Measurements from ENCODE around the gene NEDD4L. TPM values are rescaled to one million over a fixed set of nuclear protein-coding genes. Genes with fewer than 3 reads are reported as not detected.

NEDD4L gene
- total RNA-seq, 1 donor from 2014 or later = 3.8 TPM

- Mint-ChIP-seq H3K36me3 (ENCODE audit: low read depth) (no peaks in the 10 kb centered on the region), H3K4me3 (no peak overlapping the region), H3K27me3 (ENCODE audit: insufficient read depth) (no peaks in the 10 kb centered on the region), H3K9me3 (no peaks in the 10 kb centered on the region), H3K4me1 (ENCODE audit: low read depth) (no peaks in the 10 kb centered on the region), H3K27ac (no peak overlapping the region)
- DNase-seq (ENCODE audit: low spot score) = no peak
- intact Hi-C loops (cut with micrococcal nuclease) = no loop called here
Observed at GRCh38 chr18:58349650-58350049, 305.6 kb downstream of the NEDD4L start.

GRCh38 chr18:58350526-58350925 is 306.5 kb downstream of the NEDD4L start:
- H3K4me3 Mint-ChIP-seq = no peak overlapping the region
- H3K27me3 Mint-ChIP-seq (ENCODE audit: insufficient read depth) = no peaks in the 10 kb centered on the region
- intact Hi-C loops (cut with micrococcal nuclease) = no loop called here
- no peak for DNase-seq (ENCODE audit: low spot score)
- no peaks in the 10 kb centered on the region for H3K4me1 Mint-ChIP-seq (ENCODE audit: low read depth)
- no peaks in the 10 kb centered on the region for H3K36me3 Mint-ChIP-seq (ENCODE audit: low read depth)
- H3K27ac Mint-ChIP-seq = no peak overlapping the region
- no peaks in the 10 kb centered on the region for H3K9me3 Mint-ChIP-seq

- Mint-ChIP-seq H3K27ac (no peak overlapping the region), H3K27me3 (ENCODE audit: insufficient read depth) (peaks cover 2% of the 10 kb centered on the region), H3K36me3 (ENCODE audit: low read depth) (no peaks in the 10 kb centered on the region), H3K9me3 (no peaks in the 10 kb centered on the region), H3K4me1 (ENCODE audit: low read depth) (no peaks in the 10 kb centered on the region), H3K4me3 (no peak overlapping the region)
- intact Hi-C loops (cut with micrococcal nuclease) = no loop called here
- no peak for DNase-seq (ENCODE audit: low spot score)
Observed at GRCh38 chr18:58351776-58352175, 307.8 kb downstream of the NEDD4L start.

- intact Hi-C loops (cut with micrococcal nuclease) = no loop called here
- no peaks in the 10 kb centered on the region for H3K36me3 Mint-ChIP-seq (ENCODE audit: low read depth)
- no peaks in the 10 kb centered on the region for H3K4me1 Mint-ChIP-seq (ENCODE audit: low read depth)
- peaks cover 2% of the 10 kb centered on the region for H3K27me3 Mint-ChIP-seq (ENCODE audit: insufficient read depth)
- no peak overlapping the region for H3K27ac Mint-ChIP-seq
- no peak overlapping the region for H3K4me3 Mint-ChIP-seq
- no peaks in the 10 kb centered on the region for H3K9me3 Mint-ChIP-seq
- no peak for DNase-seq (ENCODE audit: low spot score)
Observed at GRCh38 chr18:58353581-58353980, 309.6 kb downstream of the NEDD4L start.

GRCh38 chr18:58354051-58354450 is 310.0 kb downstream of the NEDD4L start:
- no peak for DNase-seq (ENCODE audit: low spot score)
- Mint-ChIP-seq H3K4me3 (no peak overlapping the region), H3K27me3 (ENCODE audit: insufficient read depth) (peaks cover 2% of the 10 kb centered on the region), H3K9me3 (no peaks in the 10 kb centered on the region), H3K36me3 (ENCODE audit: low read depth) (no peaks in the 10 kb centered on the region), H3K4me1 (ENCODE audit: low read depth) (no peaks in the 10 kb centered on the region), H3K27ac (no peak overlapping the region)
- intact Hi-C loops (cut with micrococcal nuclease) = no loop called here

GRCh38 chr18:58354791-58355190 is 310.8 kb downstream of the NEDD4L start:
- no peaks in the 10 kb centered on the region for H3K4me1 Mint-ChIP-seq (ENCODE audit: low read depth)
- H3K4me3 Mint-ChIP-seq = no peak overlapping the region
- no peaks in the 10 kb centered on the region for H3K36me3 Mint-ChIP-seq (ENCODE audit: low read depth)
- intact Hi-C loops (cut with micrococcal nuclease) = no loop called here
- no peak for DNase-seq (ENCODE audit: low spot score)
- H3K27ac Mint-ChIP-seq = no peak overlapping the region
- peaks cover 2% of the 10 kb centered on the region for H3K27me3 Mint-ChIP-seq (ENCODE audit: insufficient read depth)
- H3K9me3 Mint-ChIP-seq = no peaks in the 10 kb centered on the region

- Mint-ChIP-seq H3K27ac (no peak overlapping the region), H3K9me3 (no peaks in the 10 kb centered on the region), H3K4me1 (ENCODE audit: low read depth) (no peaks in the 10 kb centered on the region), H3K36me3 (ENCODE audit: low read depth) (no peaks in the 10 kb centered on the region), H3K27me3 (ENCODE audit: insufficient read depth) (peaks cover 2% of the 10 kb centered on the region), H3K4me3 (no peak overlapping the region)
- no peak for DNase-seq (ENCODE audit: low spot score)
- intact Hi-C loops (cut with micrococcal nuclease) = no loop called here
Observed at GRCh38 chr18:58355243-58355642, 311.2 kb downstream of the NEDD4L start.

GRCh38 chr18:58359218-58359617 is 315.2 kb downstream of the NEDD4L start:
- intact Hi-C loops (cut with micrococcal nuclease) = no loop called here
- Mint-ChIP-seq H3K27me3 (ENCODE audit: insufficient read depth) (peaks cover 6% of the 10 kb centered on the region), H3K9me3 (no peaks in the 10 kb centered on the region), H3K4me3 (no peak overlapping the region), H3K4me1 (ENCODE audit: low read depth) (no peaks in the 10 kb centered on the region), H3K27ac (no peak overlapping the region), H3K36me3 (ENCODE audit: low read depth) (no peaks in the 10 kb centered on the region)
- DNase-seq (ENCODE audit: low spot score) = no peak

- intact Hi-C loops (cut with micrococcal nuclease) = no loop called here
- no peak for DNase-seq (ENCODE audit: low spot score)
- H3K9me3 Mint-ChIP-seq = no peaks in the 10 kb centered on the region
- no peak overlapping the region for H3K27ac Mint-ChIP-seq
- peaks cover 6% of the 10 kb centered on the region for H3K27me3 Mint-ChIP-seq (ENCODE audit: insufficient read depth)
- no peaks in the 10 kb centered on the region for H3K36me3 Mint-ChIP-seq (ENCODE audit: low read depth)
- H3K4me1 Mint-ChIP-seq (ENCODE audit: low read depth) = no peaks in the 10 kb centered on the region
- H3K4me3 Mint-ChIP-seq = no peak overlapping the region
Observed at GRCh38 chr18:58359620-58360019, 315.6 kb downstream of the NEDD4L start.

GRCh38 chr18:58360324-58360723 is 316.3 kb downstream of the NEDD4L start:
- no peak for DNase-seq (ENCODE audit: low spot score)
- Mint-ChIP-seq H3K4me1 (ENCODE audit: low read depth) (no peaks in the 10 kb centered on the region), H3K27me3 (ENCODE audit: insufficient read depth) (peaks cover 8% of the 10 kb centered on the region), H3K4me3 (no peak overlapping the region), H3K36me3 (ENCODE audit: low read depth) (no peaks in the 10 kb centered on the region), H3K9me3 (no peaks in the 10 kb centered on the region), H3K27ac (no peak overlapping the region)
- intact Hi-C loops (cut with micrococcal nuclease) = no loop called here

GRCh38 chr18:58361212-58361611 is 317.2 kb downstream of the NEDD4L start:
- H3K27ac Mint-ChIP-seq = no peak overlapping the region
- no peaks in the 10 kb centered on the region for H3K4me1 Mint-ChIP-seq (ENCODE audit: low read depth)
- no peak overlapping the region for H3K4me3 Mint-ChIP-seq
- H3K9me3 Mint-ChIP-seq = no peaks in the 10 kb centered on the region
- DNase-seq (ENCODE audit: low spot score) = no peak
- peaks cover 7% of the 10 kb centered on the region for H3K27me3 Mint-ChIP-seq (ENCODE audit: insufficient read depth)
- no peaks in the 10 kb centered on the region for H3K36me3 Mint-ChIP-seq (ENCODE audit: low read depth)
- intact Hi-C loops (cut with micrococcal nuclease) = no loop called here

- Mint-ChIP-seq H3K27ac (no peak overlapping the region), H3K4me1 (ENCODE audit: low read depth) (no peaks in the 10 kb centered on the region), H3K4me3 (no peak overlapping the region), H3K27me3 (ENCODE audit: insufficient read depth) (peaks cover 6% of the 10 kb centered on the region), H3K36me3 (ENCODE audit: low read depth) (no peaks in the 10 kb centered on the region), H3K9me3 (no peaks in the 10 kb centered on the region)
- no peak for DNase-seq (ENCODE audit: low spot score)
- intact Hi-C loops (cut with micrococcal nuclease) = no loop called here
Observed at GRCh38 chr18:58362027-58362575, 318.1 kb downstream of the NEDD4L start.

GRCh38 chr18:58362829-58363271 is 318.8 kb downstream of the NEDD4L start:
- Mint-ChIP-seq H3K4me1 (ENCODE audit: low read depth) (no peaks in the 10 kb centered on the region), H3K36me3 (ENCODE audit: low read depth) (no peaks in the 10 kb centered on the region), H3K4me3 (no peak overlapping the region), H3K27ac (no peak overlapping the region), H3K27me3 (ENCODE audit: insufficient read depth) (peaks cover 6% of the 10 kb centered on the region), H3K9me3 (no peaks in the 10 kb centered on the region)
- intact Hi-C loops (cut with micrococcal nuclease) = no loop called here
- DNase-seq (ENCODE audit: low spot score) = no peak
